Natural killer cell treated with Interleukin-12 subunit alpha and Interleukin-12 subunit beta and Interleukin-15 and Interleukin-18, amount 100 ng/mL, for 72 hours (primary cell): ENCODE measurements around the gene NDUFS6. TPM values are rescaled to one million over a fixed set of nuclear protein-coding genes. Genes with fewer than 3 reads are reported as not detected.
A peak's percentile ranks its signal among the peaks of the same experiment; 100 is the strongest.

Source experiments
- ATAC-seq, 2 donors: fragments of 150-1000 bp; cut with Tn5 transposase in 1 of 2; sonication (Bioruptor Pico), chemical (Tn5 transposase) in 1 of 2; 2 replicates each; pipeline ENCODE4 v1.10.0; 2021
- DNase-seq: peaks from one replicate; pipeline ENCODE4 v3.0.0; 2022; ENCODE audit warnings: low spot score
- H3K27ac Mint-ChIP-seq, 2 donors: 1 replicate in 1 of 2; 2 replicates in 1 of 2; pipeline ENCODE4 v1.8.0; 2022; ENCODE audit warnings: mixed read lengths in 2 of 2, mild to moderate bottlenecking in 1 of 2, moderate library complexity in 1 of 2
- H3K27me3 Mint-ChIP-seq, 2 donors: 1 replicate in 1 of 2; 2 replicates in 1 of 2; pipeline ENCODE4 v1.8.0; 2022; ENCODE audit warnings: mixed read lengths in 2 of 2
- H3K36me3 Mint-ChIP-seq: one replicate; pipeline ENCODE4 v1.8.0; 2022; ENCODE audit warnings: mixed read lengths
- H3K4me1 Mint-ChIP-seq, 2 donors: 1 replicate in 1 of 2; 2 replicates in 1 of 2; pipeline ENCODE4 v1.8.0; 2022; ENCODE audit warnings: low read depth in 2 of 2, mixed read lengths in 2 of 2, mild to moderate bottlenecking in 1 of 2
- H3K4me3 Mint-ChIP-seq: one replicate; pipeline ENCODE4 v1.8.0; 2022; ENCODE audit warnings: mixed read lengths
- H3K9me3 Mint-ChIP-seq: 2 replicates; pipeline ENCODE4 v1.8.0; 2022; ENCODE audit warnings: mixed read lengths
- total RNA-seq, 2 donors: library from RNA; stranded (reverse); gene quantifications; one replicate each; pipeline ENCODE4 v1.2.3, GENCODE V29; 2022

The NDUFS6 gene
- total RNA-seq, 2 donors from 2014 or later = 25.3 to 35.5 TPM

GRCh38 chr5:1771149-1772065 lies 29.8 kb upstream of the NDUFS6 start:
- no peaks in the 10 kb centered on the region for H3K36me3 Mint-ChIP-seq
- H3K9me3 Mint-ChIP-seq = no peaks in the 10 kb centered on the region
- H3K4me3 Mint-ChIP-seq = no peak overlapping the region
- ATAC-seq (no peak), DNase-seq (no peak)
- no peaks in the 10 kb centered on the region for H3K4me1 Mint-ChIP-seq
- peaks cover 7 to 15% of the 10 kb centered on the region in 2 donors for H3K27me3 Mint-ChIP-seq
- no peak overlapping the region for H3K27ac Mint-ChIP-seq

- no peaks in the 10 kb centered on the region for H3K4me1 Mint-ChIP-seq
- DNase-seq = peak; percentile 28
- no peak overlapping the region for H3K27ac Mint-ChIP-seq
- H3K27me3 Mint-ChIP-seq = peaks cover 10 to 15% of the 10 kb centered on the region in 2 donors
- H3K9me3 Mint-ChIP-seq = no peaks in the 10 kb centered on the region
- H3K36me3 Mint-ChIP-seq = no peaks in the 10 kb centered on the region
- ATAC-seq = no peak
- H3K4me3 Mint-ChIP-seq = no peak overlapping the region
These were observed 28.6 kb upstream of the NDUFS6 start for GRCh38 chr5:1772634-1773033.

- Mint-ChIP-seq H3K27me3 (peaks cover 8% of the 10 kb centered on the region in 2 donors), H3K4me3 (no peak overlapping the region), H3K4me1 (no peaks in the 10 kb centered on the region), H3K9me3 (no peaks in the 10 kb centered on the region), H3K36me3 (no peaks in the 10 kb centered on the region), H3K27ac (no peak overlapping the region)
- DNase-seq (no peak), ATAC-seq (no peak)
These were observed 24.4 kb upstream of the NDUFS6 start for GRCh38 chr5:1776831-1777230.

GRCh38 chr5:1777281-1778137 lies 23.7 kb upstream of the NDUFS6 start:
- Mint-ChIP-seq H3K9me3 (no peaks in the 10 kb centered on the region), H3K36me3 (no peaks in the 10 kb centered on the region), H3K27me3 (peaks cover 3 to 5% of the 10 kb centered on the region in 2 donors), H3K4me3 (no peak overlapping the region), H3K27ac (no peak overlapping the region), H3K4me1 (peaks cover 0 to 2% of the 10 kb centered on the region in 2 donors)
- ATAC-seq (no peak), DNase-seq (peak; percentile 29)

- Mint-ChIP-seq H3K4me3 (no peak overlapping the region), H3K27me3 (peaks cover 0 to 3% of the 10 kb centered on the region in 2 donors), H3K4me1 (peaks cover 0 to 6% of the 10 kb centered on the region in 2 donors), H3K36me3 (no peaks in the 10 kb centered on the region), H3K27ac (no peak overlapping the region), H3K9me3 (no peaks in the 10 kb centered on the region)
- ATAC-seq (no peak), DNase-seq (peak; percentile 32)
These were observed 22.8 kb upstream of the NDUFS6 start for GRCh38 chr5:1778138-1779020.

- ATAC-seq (no peak), DNase-seq (peak; percentile 44)
- H3K4me1 Mint-ChIP-seq = peaks cover 0 to 6% of the 10 kb centered on the region in 2 donors
- peaks cover 0 to 3% of the 10 kb centered on the region in 2 donors for H3K27me3 Mint-ChIP-seq
- no peaks in the 10 kb centered on the region for H3K9me3 Mint-ChIP-seq
- no peaks in the 10 kb centered on the region for H3K36me3 Mint-ChIP-seq
- H3K4me3 Mint-ChIP-seq = no peak overlapping the region
- no peak overlapping the region for H3K27ac Mint-ChIP-seq
These were observed 22.1 kb upstream of the NDUFS6 start for GRCh38 chr5:1779021-1779680.

- no peak overlapping the region for H3K4me3 Mint-ChIP-seq
- peaks cover 6 to 7% of the 10 kb centered on the region in 2 donors for H3K27me3 Mint-ChIP-seq
- H3K4me1 Mint-ChIP-seq = peaks cover 0 to 6% of the 10 kb centered on the region in 2 donors
- H3K36me3 Mint-ChIP-seq = no peaks in the 10 kb centered on the region
- H3K27ac Mint-ChIP-seq = no peak overlapping the region
- DNase-seq (peak; percentile 50), ATAC-seq (no peak)
- H3K9me3 Mint-ChIP-seq = no peaks in the 10 kb centered on the region
These were observed 21.2 kb upstream of the NDUFS6 start for GRCh38 chr5:1779782-1780613.

GRCh38 chr5:1780614-1780930 lies 20.6 kb upstream of the NDUFS6 start:
- no peak overlapping the region for H3K27ac Mint-ChIP-seq
- no peaks in the 10 kb centered on the region for H3K36me3 Mint-ChIP-seq
- H3K9me3 Mint-ChIP-seq = no peaks in the 10 kb centered on the region
- H3K4me1 Mint-ChIP-seq = peaks cover 0 to 6% of the 10 kb centered on the region in 2 donors
- H3K27me3 Mint-ChIP-seq = peaks cover 6 to 8% of the 10 kb centered on the region in 2 donors
- H3K4me3 Mint-ChIP-seq = no peak overlapping the region
- ATAC-seq (no peak), DNase-seq (no peak)

- Mint-ChIP-seq H3K36me3 (no peaks in the 10 kb centered on the region), H3K9me3 (no peaks in the 10 kb centered on the region), H3K27me3 (peaks cover 6 to 10% of the 10 kb centered on the region in 2 donors), H3K4me3 (no peak overlapping the region), H3K4me1 (peaks cover 0 to 6% of the 10 kb centered on the region in 2 donors), H3K27ac (no peak overlapping the region)
- ATAC-seq (no peak), DNase-seq (peak; percentile 16)
These were observed 20.1 kb upstream of the NDUFS6 start for GRCh38 chr5:1781107-1781506.

GRCh38 chr5:1781726-1782384 lies 19.4 kb upstream of the NDUFS6 start:
- H3K27me3 Mint-ChIP-seq = peaks cover 6 to 10% of the 10 kb centered on the region in 2 donors
- H3K9me3 Mint-ChIP-seq = no peaks in the 10 kb centered on the region
- H3K4me3 Mint-ChIP-seq = no peak overlapping the region

GRCh38 chr5:1782385-1783215 lies 18.6 kb upstream of the NDUFS6 start:
- DNase-seq (no peak), ATAC-seq (no peak)
- Mint-ChIP-seq H3K4me1 (peaks cover under 1 to 6% of the 10 kb centered on the region in 2 donors), H3K36me3 (no peaks in the 10 kb centered on the region), H3K4me3 (no peak overlapping the region), H3K27ac (peak overlapping the region in 1 of 2 donors; percentile 39), H3K27me3 (peaks cover 6 to 7% of the 10 kb centered on the region in 2 donors), H3K9me3 (no peaks in the 10 kb centered on the region)

More at GRCh38 chr5:1781726-1782384, 19.4 kb upstream of the NDUFS6 start:
- DNase-seq = peak; percentile 22
- peak overlapping the region in 1 of 2 donors; percentile 39 for H3K27ac Mint-ChIP-seq
- ATAC-seq = no peak
- H3K4me1 Mint-ChIP-seq = peaks cover 0 to 6% of the 10 kb centered on the region in 2 donors
- no peaks in the 10 kb centered on the region for H3K36me3 Mint-ChIP-seq
